GM12874 (cell line): ENCODE results near the gene ZBTB48.

Experiments used
- TF ChIP-seq, protein P1 (sequence below): IDR thresholded peaks from 2 replicates; pipeline ENCODE4 v1.5.1; 2011; ENCODE audit warnings: low read depth, mild to moderate bottlenecking, control low read depth, low read length, moderate library complexity; ENCODE audit not compliant: insufficient read depth

ZBTB48 gene

DNA sequence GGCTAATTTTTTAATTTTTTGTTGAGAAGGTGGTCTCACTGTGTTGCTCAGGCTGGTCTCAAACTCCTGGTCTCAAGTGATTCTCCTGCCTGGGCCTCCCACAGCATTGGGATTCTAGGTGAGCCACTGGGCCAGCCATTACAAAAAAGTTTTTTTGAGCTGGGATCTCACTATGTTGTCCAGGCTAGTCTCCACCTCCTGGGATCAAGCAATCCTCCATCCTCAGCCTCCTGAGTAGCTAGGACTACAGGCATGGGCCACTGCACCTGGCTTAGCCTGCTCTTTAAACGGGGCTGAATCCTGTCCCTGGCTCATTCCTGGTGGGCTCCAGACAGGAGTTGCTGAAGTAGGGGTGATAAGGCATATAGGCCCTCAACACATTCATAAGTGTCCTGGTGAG is 22.2 kb upstream of the ZBTB48 start:
- TF ChIP-seq, protein P1, sequence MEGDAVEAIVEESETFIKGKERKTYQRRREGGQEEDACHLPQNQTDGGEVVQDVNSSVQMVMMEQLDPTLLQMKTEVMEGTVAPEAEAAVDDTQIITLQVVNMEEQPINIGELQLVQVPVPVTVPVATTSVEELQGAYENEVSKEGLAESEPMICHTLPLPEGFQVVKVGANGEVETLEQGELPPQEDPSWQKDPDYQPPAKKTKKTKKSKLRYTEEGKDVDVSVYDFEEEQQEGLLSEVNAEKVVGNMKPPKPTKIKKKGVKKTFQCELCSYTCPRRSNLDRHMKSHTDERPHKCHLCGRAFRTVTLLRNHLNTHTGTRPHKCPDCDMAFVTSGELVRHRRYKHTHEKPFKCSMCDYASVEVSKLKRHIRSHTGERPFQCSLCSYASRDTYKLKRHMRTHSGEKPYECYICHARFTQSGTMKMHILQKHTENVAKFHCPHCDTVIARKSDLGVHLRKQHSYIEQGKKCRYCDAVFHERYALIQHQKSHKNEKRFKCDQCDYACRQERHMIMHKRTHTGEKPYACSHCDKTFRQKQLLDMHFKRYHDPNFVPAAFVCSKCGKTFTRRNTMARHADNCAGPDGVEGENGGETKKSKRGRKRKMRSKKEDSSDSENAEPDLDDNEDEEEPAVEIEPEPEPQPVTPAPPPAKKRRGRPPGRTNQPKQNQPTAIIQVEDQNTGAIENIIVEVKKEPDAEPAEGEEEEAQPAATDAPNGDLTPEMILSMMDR = no peak

DNA sequence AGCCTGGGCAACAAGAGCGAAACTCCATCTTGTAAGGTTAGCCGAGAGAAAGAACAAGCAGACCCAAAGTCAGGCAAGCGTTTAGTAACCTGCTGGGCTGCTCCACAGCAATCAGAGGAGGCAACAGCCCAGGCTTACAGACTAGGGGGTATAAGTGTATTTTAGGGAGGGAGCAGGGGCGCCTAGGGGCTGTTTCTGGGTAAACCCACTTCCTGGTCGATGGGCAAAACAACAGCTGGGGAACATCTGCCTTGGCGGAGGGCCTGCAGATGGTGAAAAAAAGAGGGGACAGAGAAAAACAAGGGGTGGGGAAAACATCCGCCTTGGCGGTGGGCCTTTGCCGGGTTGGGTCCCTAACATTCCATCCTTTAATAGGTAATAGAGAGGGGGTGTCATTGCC is 19.5 kb upstream of the ZBTB48 start:
- TF ChIP-seq, protein P1 = no peak

DNA sequence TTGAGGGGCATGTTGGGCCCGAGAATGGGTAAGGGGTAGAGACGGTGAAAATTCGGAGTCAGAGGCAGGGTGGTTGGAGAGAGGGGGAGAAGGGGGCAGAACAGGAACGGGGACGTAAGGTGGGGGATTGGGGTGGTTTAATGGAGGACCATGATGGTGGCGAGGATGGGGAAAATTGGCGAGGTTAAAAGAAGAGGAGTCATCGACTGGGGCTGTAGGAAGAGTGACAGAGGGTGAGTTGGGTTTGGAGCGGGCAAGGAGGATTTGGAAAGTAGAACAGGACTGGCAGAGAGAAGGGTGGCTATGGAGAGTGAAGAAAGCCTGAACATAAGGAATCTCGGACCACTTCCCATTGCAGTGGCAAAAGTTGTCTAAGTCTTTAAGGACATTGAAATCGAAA is 10.8 kb upstream of the ZBTB48 start:
- TF ChIP-seq, protein P1 = no peak

DNA sequence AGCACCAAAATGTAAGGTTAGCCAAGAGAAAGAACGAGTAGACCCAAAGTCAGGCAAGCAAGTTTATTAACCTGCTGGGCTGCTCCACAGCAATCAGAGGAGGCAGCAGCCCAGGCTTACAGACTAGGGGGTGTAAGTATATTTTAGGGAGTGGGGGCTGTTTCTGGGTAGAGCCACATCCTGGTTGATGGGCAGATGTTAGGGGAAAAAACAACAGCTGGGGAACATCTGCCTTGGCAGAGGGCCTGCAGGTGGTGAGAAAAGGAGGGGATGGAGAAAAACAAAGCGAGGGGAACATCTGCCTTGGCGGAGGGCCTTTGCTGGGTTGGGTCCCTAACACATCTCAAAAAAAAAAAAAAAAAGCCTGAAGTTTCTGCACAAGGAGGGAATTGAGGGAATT is 9.7 kb upstream of the ZBTB48 start:
- TF ChIP-seq, protein P1 = no peak

DNA sequence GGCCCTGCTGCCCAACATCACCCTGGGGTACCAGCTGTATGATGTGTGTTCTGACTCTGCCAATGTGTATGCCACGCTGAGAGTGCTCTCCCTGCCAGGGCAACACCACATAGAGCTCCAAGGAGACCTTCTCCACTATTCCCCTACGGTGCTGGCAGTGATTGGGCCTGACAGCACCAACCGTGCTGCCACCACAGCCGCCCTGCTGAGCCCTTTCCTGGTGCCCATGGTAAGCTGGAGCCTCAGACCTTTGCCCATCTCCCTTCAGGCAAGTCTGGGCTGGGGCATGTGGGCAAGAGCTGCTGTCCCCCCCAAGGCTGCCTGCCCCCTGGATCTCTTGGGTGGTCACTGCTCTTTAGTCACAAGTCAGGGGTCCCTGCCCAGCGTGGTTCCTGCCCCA is 8.8 kb upstream of the ZBTB48 start:
- TF ChIP-seq, protein P1 = no peak

DNA sequence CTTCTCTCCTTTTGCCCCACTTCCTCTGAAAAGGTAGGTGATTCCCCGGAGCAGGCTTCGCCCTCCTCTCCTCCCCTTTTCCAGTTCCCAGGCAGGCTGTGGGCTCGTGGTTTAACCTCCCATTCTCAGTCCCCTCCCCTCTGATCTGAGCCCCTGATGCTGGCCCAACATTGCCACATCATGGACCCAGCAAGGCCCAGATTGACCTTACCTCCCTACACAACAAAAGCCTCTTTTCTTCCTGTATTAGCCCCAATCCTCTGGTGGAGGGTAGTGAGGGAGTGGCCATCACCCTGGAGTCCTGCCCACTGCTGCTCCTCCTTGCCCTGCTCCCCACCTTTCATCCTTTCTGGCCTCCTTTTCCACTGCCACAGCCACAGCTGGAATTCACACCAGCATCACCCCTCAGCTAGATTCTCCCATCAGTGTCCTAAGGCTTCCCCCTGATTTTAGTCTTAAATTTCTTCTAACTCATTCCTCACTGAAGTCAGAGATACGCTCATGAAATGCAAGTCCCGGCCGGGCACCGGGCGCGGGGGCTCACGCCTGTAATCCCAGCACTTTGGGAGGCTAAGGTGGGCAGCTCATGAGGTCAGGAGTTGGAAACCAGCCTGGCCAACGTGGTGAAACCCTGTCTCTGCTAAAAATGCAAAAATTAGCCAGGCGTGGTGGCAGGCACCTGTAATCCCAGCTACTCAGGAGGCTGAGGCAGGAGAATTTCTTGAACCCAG is 7.0 kb upstream of the ZBTB48 start:
- TF ChIP-seq, protein P1 = no peak

DNA sequence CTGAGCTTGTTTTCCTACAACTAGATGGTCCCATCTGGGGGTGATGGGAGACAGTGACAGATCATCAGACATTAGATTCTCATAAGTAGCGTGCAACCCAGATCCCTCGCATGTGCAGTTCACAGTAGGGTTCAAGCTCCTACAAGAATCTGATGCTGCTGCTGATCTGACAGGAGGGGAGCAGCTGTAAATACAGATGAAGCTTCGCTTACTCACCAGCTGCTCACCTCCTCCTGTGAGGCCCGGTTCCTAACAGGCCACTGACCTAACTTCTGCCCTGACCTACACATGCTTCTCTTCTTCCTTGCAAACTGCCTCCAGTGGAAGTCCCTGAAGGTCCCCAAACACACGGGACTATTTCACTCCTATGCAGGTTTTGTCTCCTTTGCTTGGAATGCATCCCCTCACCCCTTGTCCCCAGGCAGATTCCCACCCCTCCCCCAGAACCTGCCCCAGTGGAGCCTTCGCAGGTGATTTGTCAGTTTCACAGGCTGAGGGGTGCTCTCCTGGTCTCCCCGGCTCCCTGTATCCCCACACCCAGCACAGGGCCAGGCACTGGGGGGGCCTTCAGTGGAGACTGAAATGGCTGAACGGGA is 5.7 kb upstream of the ZBTB48 start:
- TF ChIP-seq, protein P1 = no peak
